GM12878 (cell line): Measurements from ENCODE around the gene GLP1R.
A peak's percentile ranks its signal among the peaks of the same experiment; 100 is the strongest.

Source experiments
- CEBPB ChIP-seq, 2 experiments: fragments of 150-350 bp in 1 of 2; IDR thresholded peaks; 2 replicates each; pipeline ENCODE4 v1.6.1; 2012 to 2014; ENCODE audit warnings: low read depth in 2 of 2, low read length in 2 of 2, borderline replicate concordance in 1 of 2, inconsistent platforms in 1 of 2
- CREB1 ChIP-seq: IDR thresholded peaks from 2 replicates; pipeline ENCODE4 v1.6.1; 2012; ENCODE audit warnings: low read depth, mild to moderate bottlenecking, inconsistent platforms
- CTCF ChIP-seq, 3 experiments: IDR thresholded peaks in 2 of 3; conservative IDR thresholded peaks in 1 of 3; 2 replicates each; pipeline ENCODE4 v1.5.1; 2011; ENCODE audit warnings: low read depth in 3 of 3, low read length in 3 of 3, mild to moderate bottlenecking in 3 of 3, control low read depth in 2 of 3, moderate library complexity in 2 of 3, inconsistent platforms in 1 of 3, mixed read lengths in 1 of 3; ENCODE audit not compliant: control insufficient read depth in 2 of 3, insufficient read depth in 1 of 3; ENCODE audit errors: extremely low read depth in 1 of 3
- EZH2 ChIP-seq: IDR thresholded peaks from 2 replicates; pipeline ENCODE4 v1.6.1; 2012; ENCODE audit warnings: low read depth, mild to moderate bottlenecking, control low read depth, inconsistent platforms, low read length, borderline replicate concordance; ENCODE audit not compliant: control insufficient read depth
- MEF2A ChIP-seq: IDR thresholded peaks from 2 replicates; pipeline ENCODE4 v1.6.1; 2011; ENCODE audit warnings: low read depth, mild to moderate bottlenecking, low read length, moderate library complexity; ENCODE audit not compliant: insufficient read depth
- MXI1 ChIP-seq: fragments of 150-350 bp; IDR thresholded peaks from 2 replicates; pipeline ENCODE4 v1.6.1; 2011; ENCODE audit warnings: low read depth, mild to moderate bottlenecking, inconsistent platforms, low read length, improper control_type of control experiment
- NFYB ChIP-seq: IDR thresholded peaks from 2 replicates; pipeline ENCODE4 v1.6.1; 2011; ENCODE audit warnings: low read depth, mild to moderate bottlenecking, low read length, improper control_type of control experiment, moderate library complexity; ENCODE audit not compliant: insufficient read depth
- POLR2A ChIP-seq: IDR thresholded peaks from 2 replicates; pipeline ENCODE4 v1.6.1; 2011; ENCODE audit warnings: low read depth, mild to moderate bottlenecking, low read length
- SIX5 ChIP-seq: IDR thresholded peaks from 2 replicates; pipeline ENCODE4 v1.6.1; 2011; ENCODE audit warnings: mild to moderate bottlenecking, low read depth, low read length, moderate library complexity; ENCODE audit not compliant: severe bottlenecking
- SP1 ChIP-seq: IDR thresholded peaks from one replicate; pipeline ENCODE4 v1.6.1; 2011; ENCODE audit warnings: low read depth, low read length

- TF ChIP-seq CREB1 (peak; percentile 27; the same call in 1 of the 2 replicates), CTCF (IDR thresholded peaks at IDR 0.05 in 2 of 3, conservative IDR thresholded peaks at IDR 0.05 in 1 of 3; ENCODE audit: control insufficient read depth in 2 of 3, extremely low read depth in 1 of 3, insufficient read depth in 1 of 3, low read depth in 3 of 3, low read length in 3 of 3) (no peak), NFYB (no peak), SP1 (no peak), CEBPB (IDR thresholded peaks at IDR 0.05; ENCODE audit: borderline replicate concordance in 1 of 2, low read depth in 2 of 2, low read length in 2 of 2) (no peak), MEF2A (no peak), MXI1 (no peak), EZH2 (no peak), SIX5 (no peak), POLR2A (no peak)
Measured at GRCh38 chr6:39040080-39040673, 8.4 kb upstream of the GLP1R start.
